NCI-H146 treated with DMSO at 0.1 percent for 48 hours (cell line): Measurements from ENCODE around the gene CD164L2.
A peak's percentile ranks its signal among the peaks of the same experiment; 100 is the strongest.
"Not testable (repeated sequence)": the region's sequence is repeated elsewhere in the genome, so short reads cannot be mapped to it uniquely, and the experiment has no call there.

Experiments
- DNase-seq: peaks from one replicate; lab custom pipeline; 2025; ENCODE audit not compliant: unreplicated experiment; lab: John Stamatoyannopoulos, UW

CD164L2 gene

GRCh38 chr1:27405598-27406361 lies 22.6 kb upstream of the CD164L2 start:
- DNase-seq = not testable (repeated sequence)

DNA sequence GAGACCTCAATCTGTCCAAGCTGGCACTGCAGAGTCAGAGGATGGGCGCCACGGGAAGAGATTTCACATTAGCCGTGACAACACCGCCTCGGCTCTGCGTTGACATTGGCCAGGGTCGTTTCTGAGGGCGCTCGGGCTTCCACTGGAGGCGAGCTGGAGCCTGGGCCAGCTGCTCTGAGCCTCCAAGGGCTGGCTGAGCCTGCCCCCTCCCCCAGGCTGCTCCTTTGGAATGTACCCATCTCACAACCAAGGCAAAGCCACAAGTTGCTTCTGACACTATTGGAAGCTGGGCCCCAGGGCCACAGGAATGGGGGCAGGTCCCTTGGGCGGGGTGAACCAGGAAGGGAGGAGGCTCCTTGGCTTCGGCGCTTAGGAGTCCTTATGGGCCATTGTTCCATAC lies 21.9 kb upstream of the CD164L2 start:
- no peak for DNase-seq

- DNase-seq = no peak
Observed at GRCh38 chr1:27403931-27404330, 20.8 kb upstream of the CD164L2 start.

GRCh38 chr1:27403065-27403726 lies 20.1 kb upstream of the CD164L2 start:
- no peak for DNase-seq

- DNase-seq = no peak
Observed at GRCh38 chr1:27402349-27402754, 19.2 kb upstream of the CD164L2 start.

- DNase-seq = no peak
Observed at GRCh38 chr1:27400963-27401341, 17.8 kb upstream of the CD164L2 start.

DNA sequence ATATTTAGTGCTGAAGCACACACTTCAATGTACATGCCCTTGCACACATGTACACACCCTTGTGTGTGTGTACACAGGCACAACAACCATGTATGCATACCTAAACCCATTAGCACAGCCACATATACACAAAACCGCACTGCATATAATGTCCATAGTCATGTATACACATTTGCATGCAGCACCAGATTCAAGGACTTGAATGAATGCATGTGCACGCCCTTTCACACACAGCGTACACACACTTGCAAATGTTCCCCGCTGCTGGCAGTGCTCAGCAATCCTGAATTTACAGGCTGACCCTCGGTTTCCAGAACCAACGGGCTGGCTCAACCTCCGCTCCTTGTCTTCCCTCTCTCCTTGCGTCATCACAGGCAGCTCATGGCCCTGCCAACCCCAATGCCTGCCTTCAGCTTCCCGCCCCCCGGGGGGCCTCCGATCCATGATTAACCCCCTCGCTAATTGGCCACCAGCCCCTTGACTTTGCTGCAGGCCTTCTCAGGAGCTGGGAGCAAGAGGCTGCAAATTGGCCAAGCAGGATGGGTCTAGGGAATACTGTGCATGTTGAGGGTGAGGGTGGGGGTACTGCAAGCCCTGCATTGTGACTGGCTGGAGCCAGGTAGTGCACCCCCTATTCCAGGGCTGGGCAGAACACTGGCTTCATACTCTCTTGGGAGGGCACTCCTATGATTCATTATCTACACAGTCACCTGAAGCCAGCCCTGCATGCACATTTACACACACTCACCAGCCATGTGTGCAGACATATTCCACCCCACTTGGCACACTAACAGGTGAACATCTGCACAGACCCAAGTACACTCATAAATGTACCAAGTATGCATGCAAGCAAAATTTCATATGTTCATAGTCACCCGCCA lies 17.2 kb upstream of the CD164L2 start:
- DNase-seq = no peak

DNA sequence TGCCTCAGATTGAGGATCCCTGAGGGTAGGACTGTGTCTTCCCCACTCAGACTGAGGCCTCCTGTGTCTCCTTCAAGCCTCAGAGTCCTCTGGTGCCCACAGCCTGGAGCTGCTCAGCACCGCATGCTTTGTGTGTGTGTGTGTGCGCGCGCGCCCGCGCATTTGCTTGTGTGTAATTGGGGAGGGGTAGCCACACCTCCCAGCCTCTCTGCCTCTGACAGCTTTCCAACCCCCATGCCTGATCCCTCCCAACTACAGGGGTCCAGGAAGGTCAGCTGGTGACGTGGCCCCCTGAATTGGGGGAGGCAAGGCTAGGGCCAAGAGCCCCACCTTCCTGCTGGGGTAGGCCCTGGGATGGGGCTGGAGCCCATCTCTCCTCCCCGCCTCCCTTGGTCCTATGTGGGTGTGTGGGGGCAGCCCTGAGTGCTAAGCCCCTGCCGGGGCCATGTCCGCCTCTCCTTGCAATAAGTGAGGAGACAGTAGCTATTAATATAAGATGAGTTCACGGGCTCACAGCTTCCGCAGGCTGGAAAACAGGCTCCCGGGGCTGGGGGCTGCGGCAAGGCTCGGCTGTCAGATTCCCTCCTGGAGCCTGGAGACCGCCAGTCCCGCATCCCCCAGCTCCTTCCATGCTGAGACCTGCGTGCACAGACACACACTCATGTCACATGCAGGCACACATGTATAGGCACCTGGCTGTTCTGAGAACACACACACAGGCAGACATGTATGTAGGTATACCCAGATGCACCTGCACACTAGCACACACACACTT lies 16.3 kb upstream of the CD164L2 start:
- DNase-seq = no peak

DNA sequence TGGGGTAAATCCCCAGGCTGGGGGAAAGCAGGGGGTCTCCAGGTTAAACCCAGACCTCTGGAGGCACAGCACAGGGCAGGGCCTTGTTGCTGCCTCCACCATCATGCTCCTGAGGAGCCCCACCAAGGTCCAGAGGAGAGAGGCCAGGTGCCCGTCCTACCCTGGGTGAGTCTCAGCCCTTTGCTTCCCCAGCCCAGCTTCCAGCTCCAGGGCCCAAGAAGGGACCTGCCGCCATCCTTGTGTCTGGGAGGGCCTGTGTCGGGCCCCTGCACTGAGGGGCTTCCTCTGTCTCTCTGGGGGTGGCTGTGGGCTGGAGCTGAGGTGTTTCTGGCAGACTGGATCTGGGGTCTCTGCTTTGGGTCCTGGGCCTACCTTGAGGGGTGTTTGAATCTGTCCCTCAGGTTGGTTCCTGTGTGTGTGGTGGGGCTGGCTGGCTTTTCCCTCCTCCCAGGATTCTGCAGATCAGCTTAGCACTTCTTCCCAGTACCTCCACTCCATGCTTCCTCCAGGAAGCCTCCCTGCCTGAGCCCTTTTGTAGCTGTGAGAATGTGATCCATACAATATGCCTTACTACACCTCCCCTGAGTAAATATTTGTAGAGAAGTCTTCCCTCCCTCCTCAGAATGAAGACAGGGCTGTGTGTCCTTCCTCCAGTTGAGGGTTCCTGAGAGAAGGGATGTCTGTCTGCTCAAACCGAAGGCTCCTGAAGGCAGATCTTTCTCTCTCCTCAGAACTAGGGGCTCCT lies 15.4 kb upstream of the CD164L2 start:
- DNase-seq = no peak

DNA sequence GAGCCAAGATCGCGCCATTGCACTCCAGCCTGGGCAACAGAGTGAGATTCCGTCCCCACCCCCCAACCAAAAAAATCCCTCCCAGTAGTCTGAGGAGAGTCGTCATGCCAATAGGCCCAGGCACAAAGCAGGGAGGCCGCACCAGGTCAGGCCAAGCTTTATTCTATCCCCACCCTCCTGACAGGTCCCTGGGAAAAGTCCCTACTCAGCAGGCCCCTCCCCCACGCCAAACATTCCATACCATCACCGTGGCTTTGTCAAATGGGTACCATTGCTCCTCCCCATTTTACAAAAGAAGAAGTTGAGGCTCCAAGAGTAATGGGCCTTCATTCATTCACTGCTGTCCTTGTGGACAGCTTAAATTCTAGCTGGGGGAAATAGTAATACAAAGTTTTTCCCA lies 14.6 kb upstream of the CD164L2 start:
- DNase-seq = no peak

DNA sequence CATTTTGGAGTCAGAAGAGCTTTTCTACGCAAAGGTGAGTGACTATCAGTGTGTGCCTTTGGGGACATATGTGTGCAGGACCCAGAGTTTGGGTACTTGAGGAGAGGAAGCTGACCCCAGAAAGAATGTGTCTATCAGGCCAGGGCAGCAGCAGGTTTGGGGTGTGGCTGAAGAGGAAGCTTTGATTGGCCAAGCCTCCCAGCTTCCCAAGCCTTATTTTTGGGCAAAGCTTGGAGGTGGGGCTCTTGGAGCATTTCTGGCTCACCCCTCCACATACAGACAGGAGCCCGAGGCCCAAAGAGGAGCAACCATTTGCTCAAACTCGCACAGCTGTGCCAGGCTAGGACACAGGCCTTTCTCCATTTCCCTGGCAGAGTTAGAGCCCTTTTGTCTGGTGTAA lies 14.0 kb upstream of the CD164L2 start:
- DNase-seq = no peak

DNA sequence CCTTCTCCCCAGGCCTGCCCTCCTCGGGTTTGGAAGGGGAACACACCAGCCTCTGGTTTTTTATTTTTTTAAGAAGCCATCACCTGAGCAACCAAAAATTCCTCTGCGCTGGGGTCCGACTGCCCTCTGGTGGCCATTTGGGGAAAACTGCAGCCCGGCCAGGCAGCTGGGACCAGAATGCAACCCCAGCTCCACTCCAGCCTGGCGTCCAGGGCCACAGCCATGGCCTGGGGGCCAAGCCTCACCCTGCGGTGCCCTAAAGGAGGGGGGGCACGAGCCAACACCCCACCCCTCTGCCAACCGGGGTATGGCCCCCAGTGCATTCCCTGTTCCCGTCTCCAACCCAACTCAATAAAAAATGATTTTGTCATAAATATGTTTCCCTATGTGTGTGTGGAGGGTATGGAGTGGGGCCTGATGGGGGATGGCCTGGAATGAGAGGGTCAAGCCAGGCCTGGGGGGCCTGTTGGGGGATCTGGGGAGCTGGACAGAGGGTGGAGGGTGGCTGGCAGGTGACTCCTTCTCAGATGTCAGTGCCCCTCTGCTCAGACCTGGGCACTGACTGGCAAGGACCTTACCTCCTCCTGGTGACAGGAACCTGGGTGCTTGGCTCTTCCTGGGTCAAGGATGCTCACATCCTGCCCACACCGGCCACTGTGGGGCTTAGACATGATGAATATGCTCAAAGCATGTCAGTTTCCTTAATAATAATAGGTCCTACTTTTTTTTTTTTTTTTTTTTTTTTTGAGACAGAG lies 12.5 kb upstream of the CD164L2 start:
- DNase-seq = peak; percentile 40

- DNase-seq = no peak
Observed at GRCh38 chr1:27394925-27395324, 11.8 kb upstream of the CD164L2 start.

- no peak for DNase-seq
Observed at GRCh38 chr1:27394282-27394658, 11.1 kb upstream of the CD164L2 start.

- no peak for DNase-seq
Observed at GRCh38 chr1:27393641-27394281, 10.6 kb upstream of the CD164L2 start.

DNA sequence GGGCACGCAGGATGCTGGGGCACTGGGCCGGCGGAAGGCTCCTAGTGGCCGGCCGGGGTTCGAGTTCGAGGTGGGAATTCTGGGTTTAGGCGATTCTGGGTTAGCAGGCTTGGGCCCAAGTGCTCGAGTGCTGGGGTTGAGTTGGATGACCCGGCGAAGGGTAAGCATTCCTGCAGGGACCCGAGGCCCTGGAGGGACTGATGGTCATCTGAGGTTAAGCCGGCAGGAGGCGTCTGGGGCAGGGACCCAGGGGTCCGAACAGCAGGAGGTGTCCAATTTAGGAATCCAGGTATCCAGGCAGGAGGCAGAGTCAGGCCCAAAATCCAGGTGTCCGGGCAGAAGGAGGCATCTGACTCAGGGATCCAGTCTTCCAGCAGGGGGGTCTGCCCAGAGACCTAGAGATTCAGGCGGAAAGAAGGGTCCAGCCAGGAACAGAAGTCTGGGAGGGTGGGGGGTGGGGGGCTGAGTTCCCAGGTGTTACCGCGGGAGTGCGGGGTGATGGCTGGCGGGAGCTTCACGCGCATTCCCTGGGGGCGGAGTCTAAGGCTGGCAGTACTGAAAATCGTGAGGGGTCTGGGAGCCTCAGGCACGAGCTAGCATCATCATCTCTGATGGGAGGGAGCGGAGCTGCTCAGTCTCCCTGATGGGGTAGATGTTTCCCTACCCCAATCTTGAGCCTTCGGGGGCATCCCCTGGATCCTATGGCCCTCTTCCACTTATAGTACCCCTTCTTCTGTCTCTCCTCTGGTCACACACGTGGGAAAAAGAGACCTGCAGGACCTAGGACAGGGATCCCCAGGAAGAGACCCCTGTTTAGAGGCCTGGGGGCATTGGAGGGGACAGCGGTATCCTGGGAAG lies 9.9 kb upstream of the CD164L2 start:
- DNase-seq = no peak

DNA sequence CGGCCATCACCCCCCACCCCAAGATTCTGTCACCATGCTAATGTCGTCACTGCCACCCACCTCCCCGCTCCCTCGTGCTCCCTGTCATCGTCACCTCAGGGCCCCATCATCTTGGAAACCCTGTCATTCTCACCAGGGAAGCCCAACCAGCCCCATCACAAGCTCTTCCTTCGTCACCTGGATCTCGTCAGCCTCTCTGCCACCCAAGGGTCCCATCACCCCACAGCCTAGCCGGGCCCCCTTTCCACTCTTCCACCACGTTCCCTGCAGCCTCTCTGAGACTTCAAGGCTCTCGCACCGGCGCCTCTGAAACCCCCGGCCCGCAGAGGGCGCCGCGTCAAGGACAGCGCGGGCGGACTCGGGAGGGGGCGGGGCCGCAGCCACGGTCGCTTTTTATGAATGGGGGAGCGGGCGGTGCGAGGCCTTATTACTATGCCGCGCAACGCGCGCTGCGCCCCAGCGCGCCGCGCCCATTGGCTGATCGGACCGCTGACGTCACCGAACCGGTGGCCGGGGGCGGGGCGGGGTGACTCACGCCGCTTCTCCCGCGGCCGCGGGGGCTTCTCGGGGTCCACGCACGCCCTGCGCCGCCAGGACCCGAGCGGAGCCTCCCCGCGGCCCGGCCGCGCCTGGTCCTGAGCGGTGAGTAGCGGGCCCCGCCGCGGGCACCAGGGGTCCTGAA lies 9.1 kb upstream of the CD164L2 start, which contains the start of gene GPR3:
TSS of gene GPR3 (plus strand) at position 527 of the 682 bp plus-strand sequence. CDS start 1,177 bp downstream, outside the sequence.
- DNase-seq = peak; percentile 58
